K562 (cell line): ENCODE results near the gene EFEMP2. TPM values are rescaled to one million over a fixed set of nuclear protein-coding genes. Genes with fewer than 3 reads are reported as not detected.

Experiments
- ASH1L ChIP-seq: fragments of 450-650 bp; IDR thresholded peaks from 2 replicates; pipeline ENCODE4 v1.6.1; 2018; ENCODE audit warnings: borderline replicate concordance, mild to moderate bottlenecking, low read depth; ENCODE audit not compliant: partially characterized antibody
- ATF2 ChIP-seq: sonication (generic); formaldehyde crosslinking; IDR thresholded peaks from 2 replicates; pipeline ENCODE4 v1.8.1; 2022; ENCODE audit warnings: missing genetic modification reagents
- CBFA2T2 ChIP-seq: fragments of 450-650 bp; conservative IDR thresholded peaks from 2 replicates; pipeline ENCODE4 v1.6.1; 2017; ENCODE audit warnings: mild to moderate bottlenecking
- FOXA3 ChIP-seq, 2 experiments: fragments of 450-650 bp in 1 of 2; sonication (generic) in 1 of 2; formaldehyde crosslinking; IDR thresholded peaks in 1 of 2; conservative IDR thresholded peaks in 1 of 2; 2 replicates each; pipeline versions ENCODE4 v1.4.0 to v1.8.0; 2020 to 2022; ENCODE audit warnings: mild to moderate bottlenecking in 2 of 2, missing genetic modification reagents in 1 of 2
- FOXJ3 ChIP-seq: sonication (generic); formaldehyde crosslinking; IDR thresholded peaks from 2 replicates; pipeline ENCODE4 v1.4.0; 2020; ENCODE audit warnings: mild to moderate bottlenecking, missing genetic modification reagents
- KDM1A ChIP-seq, 2 experiments: fragments of 450-650 bp; IDR thresholded peaks; 2 replicates each; pipeline ENCODE4 v1.6.1; 2016; ENCODE audit warnings: mild to moderate bottlenecking in 2 of 2
- MAX ChIP-seq: sonication (generic); formaldehyde crosslinking; IDR thresholded peaks from 2 replicates; pipeline ENCODE4 v1.9.0; 2022; ENCODE audit warnings: mild to moderate bottlenecking, missing genetic modification reagents
- MEF2D ChIP-seq: conservative IDR thresholded peaks from 2 replicates; pipeline ENCODE4 v1.6.1; 2016; ENCODE audit warnings: low read depth, missing genetic modification characterization, missing compliant biosample characterization
- MITF ChIP-seq: IDR thresholded peaks from 2 replicates; pipeline ENCODE4 v1.6.1; 2014; ENCODE audit warnings: antibody characterized with exemption
- NCOA1 ChIP-seq: fragments of 450-650 bp; IDR thresholded peaks from 2 replicates; pipeline ENCODE4 v1.6.1; 2016; ENCODE audit warnings: low read depth
- POLR2AphosphoS5 ChIP-seq: IDR thresholded peaks from 2 replicates; pipeline ENCODE4 v1.6.1; 2011; ENCODE audit warnings: mild to moderate bottlenecking, low read depth, low read length, moderate library complexity; ENCODE audit not compliant: control insufficient read depth, insufficient read depth
- SMARCA4 ChIP-seq: fragments of 450-650 bp; IDR thresholded peaks from 2 replicates; pipeline ENCODE4 v1.6.1; 2016
- USF2 ChIP-seq: sonication (generic); formaldehyde crosslinking; IDR thresholded peaks from 2 replicates; pipeline ENCODE4 v1.5.0; 2020; ENCODE audit warnings: missing genetic modification reagents
- XRCC3 ChIP-seq: fragments of 450-650 bp; IDR thresholded peaks from 2 replicates; pipeline ENCODE4 v1.6.1; 2017; ENCODE audit warnings: mild to moderate bottlenecking, moderate library complexity
- ZBTB43 ChIP-seq: sonication (generic); formaldehyde crosslinking; IDR thresholded peaks from 2 replicates; pipeline ENCODE4 v1.8.0; 2023; ENCODE audit warnings: mild to moderate bottlenecking, missing genetic modification reagents
- ZBTB49 ChIP-seq: sonication (generic); formaldehyde crosslinking; IDR thresholded peaks from 2 replicates; pipeline ENCODE4 v1.8.0; 2022; ENCODE audit warnings: missing genetic modification reagents, mild to moderate bottlenecking, borderline replicate concordance
- ZNF143 ChIP-seq: sonication (generic); formaldehyde crosslinking; IDR thresholded peaks from 2 replicates; pipeline ENCODE4 v1.9.0; 2022; ENCODE audit warnings: mild to moderate bottlenecking, missing genetic modification reagents
- ZNF146 ChIP-seq: IDR thresholded peaks from one replicate; pipeline ENCODE4 v1.6.1; 2018; ENCODE audit warnings: missing compliant biosample characterization; ENCODE audit not compliant: unreplicated experiment
- ZNF280B ChIP-seq: fragments of 250-450 bp; sonication (Bioruptor Pico); IDR thresholded peaks from 2 replicates; pipeline ENCODE4 v1.5.1; 2021; ENCODE audit warnings: mild to moderate bottlenecking
- polyA plus RNA-seq, 8 experiments: library from polyadenylated mRNA; depleted of rRNA in 4 of 8; stranded (reverse) in 5 of 8; unstranded in 3 of 8; fragments of >200 nt; fragmentation: Nextera tagmentation in 2 of 8; fragmentation: Illumina TruSeq in 1 of 8; extraction: Ambion mirVana in 2 of 8; extraction: Trizol in 1 of 8; gene quantifications; 2 replicates each; pipeline versions ENCODE4 v1.2.1 to v1.2.3, GENCODE V29; 2011 to 2014; ENCODE audit warnings: inconsistent platforms in 1 of 8, missing spikeins in 1 of 8
- total RNA-seq, 7 experiments: library from RNA; depleted of rRNA in 6 of 7; stranded (reverse); fragments of >200 nt in 6 of 7; fragmentation: Illumina TruSeq in 2 of 7; extraction: Trizol in 2 of 7; gene quantifications; 2 replicates each; pipeline versions ENCODE4 v1.2.1 to v1.2.3, GENCODE V29; 2011 to 2021; ENCODE audit warnings: low replicate concordance in 1 of 7

EFEMP2 gene
- total and polyA plus RNA-seq, 9 of the 15 experiments (the other 6 are each of a cell fraction or from before 2014, with no cell fraction given) = 0.07 to 2.9 (median 0.69) TPM; not detected in 1

GRCh38 chr11:65888163-65888814 is 15.7 kb upstream of the EFEMP2 start, which contains the start of gene FIBP (continued):
- TF ChIP-seq NCOA1 (peak; percentile 17; the same call in 1 of the 2 replicates), ZBTB43 (CRISPR knock-in tag) (no peak), ZBTB49 (CRISPR knock-in tag) (no peak), FOXA3 (CRISPR knock-in tag; conservative IDR thresholded peaks at IDR 0.05 in 1 of 2, IDR thresholded peaks at IDR 0.05 in 1 of 2) (no peak), ZNF146 (CRISPR knock-in tag) (no peak), SMARCA4 (peak; percentile 11; the same call in 1 of the 2 replicates), MAX (CRISPR knock-in tag) (no peak; the same call in 1 of the 2 replicates), FOXJ3 (CRISPR knock-in tag) (no peak), XRCC3 (no peak), ATF2 (CRISPR knock-in tag) (no peak), MITF (no peak), MEF2D (tag) (no peak), ASH1L (no peak), KDM1A (IDR thresholded peaks at IDR 0.05) (peak in 1 of 2 experiments; percentile 58; a peak in 3 of 4 replicates), POLR2AphosphoS5 (peak; percentile 91), ZNF143 (CRISPR knock-in tag) (no peak), USF2 (CRISPR knock-in tag) (no peak), CBFA2T2 (no peak), ZNF280B (CRISPR knock-in tag) (no peak)
